ENCODE results near the gene AQP12A. TPM values are rescaled to one million over a fixed set of nuclear protein-coding genes. Genes with fewer than 3 reads are reported as not detected.

Gene AQP12A
- total and polyA plus RNA-seq, 11 donors, result not detected

DNA sequence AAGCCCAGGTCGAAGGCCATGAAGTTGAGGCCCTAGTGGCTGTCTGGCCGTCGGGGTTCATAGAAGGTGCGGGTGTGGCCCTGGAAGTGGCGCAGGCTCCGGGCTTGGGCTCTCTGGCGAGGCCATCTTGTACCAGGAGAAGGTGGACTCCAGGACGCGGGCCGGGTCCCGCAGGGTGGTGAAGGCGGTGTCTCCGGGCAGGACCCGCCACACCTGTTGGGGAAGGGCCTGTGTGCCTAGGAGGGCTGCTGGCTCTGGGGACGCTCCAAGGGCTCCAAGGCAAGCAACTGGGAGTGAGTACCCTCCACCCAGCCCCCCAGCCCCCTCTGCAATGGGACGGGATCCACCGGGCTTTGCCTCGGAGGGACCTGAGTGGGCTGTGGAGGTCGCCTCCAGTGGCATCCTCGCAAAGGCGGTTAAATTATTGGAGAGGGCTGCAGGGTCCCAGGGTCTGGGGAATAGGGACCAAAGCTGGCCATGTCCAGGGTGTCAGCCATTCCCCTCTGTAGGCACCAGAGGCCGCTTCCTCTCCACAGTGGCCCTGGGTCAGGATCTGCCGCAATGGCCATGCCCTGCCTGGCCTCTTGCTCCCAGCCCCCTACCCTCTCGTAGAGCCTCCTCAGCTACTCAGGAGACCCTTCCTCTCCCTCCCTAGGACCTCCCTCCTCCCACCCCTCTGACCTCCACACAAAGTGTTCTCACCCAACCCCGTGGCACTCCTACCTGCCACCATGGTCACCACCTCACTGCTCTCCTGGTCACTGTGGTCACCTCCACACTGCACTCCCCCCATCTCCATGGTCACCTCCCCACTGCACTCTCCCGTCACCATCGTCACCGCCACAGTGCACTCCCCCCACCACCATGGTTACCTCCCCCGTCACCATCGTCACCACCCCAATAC, 10.3 kb downstream of the AQP12A start:
- Histone ChIP-seq H3K4me1 (peaks cover 0 to 7% (median 0%) of the 10 kb centered on the region in 12 donors), H3K27ac (no peak overlapping the region), H3K4me3 (no peak overlapping the region), H3K36me3 (no peaks in the 10 kb centered on the region), H3K9me3 (no peaks in the 10 kb centered on the region), H3K27me3 (peaks cover 0 to 36% (median 0%) of the 10 kb centered on the region in 9 donors)
- no peak for ATAC-seq
- intact Hi-C loops (cut with DNase I), result loop anchor here in 9 of 10 donors (5.0 to 10.0 kb wide), 4 partner anchors 107 to 197 kb away; no protein-coding TSS in a partner anchor
- TF ChIP-seq, protein P1, sequence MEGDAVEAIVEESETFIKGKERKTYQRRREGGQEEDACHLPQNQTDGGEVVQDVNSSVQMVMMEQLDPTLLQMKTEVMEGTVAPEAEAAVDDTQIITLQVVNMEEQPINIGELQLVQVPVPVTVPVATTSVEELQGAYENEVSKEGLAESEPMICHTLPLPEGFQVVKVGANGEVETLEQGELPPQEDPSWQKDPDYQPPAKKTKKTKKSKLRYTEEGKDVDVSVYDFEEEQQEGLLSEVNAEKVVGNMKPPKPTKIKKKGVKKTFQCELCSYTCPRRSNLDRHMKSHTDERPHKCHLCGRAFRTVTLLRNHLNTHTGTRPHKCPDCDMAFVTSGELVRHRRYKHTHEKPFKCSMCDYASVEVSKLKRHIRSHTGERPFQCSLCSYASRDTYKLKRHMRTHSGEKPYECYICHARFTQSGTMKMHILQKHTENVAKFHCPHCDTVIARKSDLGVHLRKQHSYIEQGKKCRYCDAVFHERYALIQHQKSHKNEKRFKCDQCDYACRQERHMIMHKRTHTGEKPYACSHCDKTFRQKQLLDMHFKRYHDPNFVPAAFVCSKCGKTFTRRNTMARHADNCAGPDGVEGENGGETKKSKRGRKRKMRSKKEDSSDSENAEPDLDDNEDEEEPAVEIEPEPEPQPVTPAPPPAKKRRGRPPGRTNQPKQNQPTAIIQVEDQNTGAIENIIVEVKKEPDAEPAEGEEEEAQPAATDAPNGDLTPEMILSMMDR (IDR thresholded peaks at IDR 0.05), result no peak
- no peak for TF ChIP-seq POLR2A (IDR thresholded peaks at IDR 0.05)
- WGBS, 4 donors, result 88 to 90% (median 88%) methylated on average over 11 to 30 of the region's 30 CpGs
- DNase-seq, result peak in 3 of 5 donors; percentile 18 to 62 (median 20)

DNA sequence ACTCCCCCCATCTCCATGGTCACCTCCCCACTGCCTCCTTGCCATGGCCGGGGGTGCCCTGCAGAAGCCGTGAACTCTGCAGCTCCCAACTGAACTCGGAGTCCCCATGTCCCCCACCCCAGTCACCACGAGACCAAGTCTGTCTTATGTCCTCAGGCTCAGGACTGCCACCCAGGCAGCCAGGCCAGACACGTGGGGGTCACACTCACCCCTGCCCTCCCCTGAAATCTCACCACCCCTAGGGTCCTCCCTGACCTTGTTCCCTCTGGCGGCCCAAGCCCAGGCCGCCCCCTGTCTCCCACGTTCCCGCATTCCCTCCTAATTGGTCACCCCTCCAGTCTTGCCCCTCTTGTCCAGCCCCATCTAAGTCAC, 11.0 kb downstream of the AQP12A start:
- TF ChIP-seq, protein P1 (IDR thresholded peaks at IDR 0.05), result no peak
- no peak for TF ChIP-seq POLR2A (IDR thresholded peaks at IDR 0.05)
- intact Hi-C loops (cut with DNase I), result loop anchor here in 9 of 10 donors (5.0 to 10.0 kb wide), 4 partner anchors 108 to 198 kb away; no protein-coding TSS in a partner anchor

DNA sequence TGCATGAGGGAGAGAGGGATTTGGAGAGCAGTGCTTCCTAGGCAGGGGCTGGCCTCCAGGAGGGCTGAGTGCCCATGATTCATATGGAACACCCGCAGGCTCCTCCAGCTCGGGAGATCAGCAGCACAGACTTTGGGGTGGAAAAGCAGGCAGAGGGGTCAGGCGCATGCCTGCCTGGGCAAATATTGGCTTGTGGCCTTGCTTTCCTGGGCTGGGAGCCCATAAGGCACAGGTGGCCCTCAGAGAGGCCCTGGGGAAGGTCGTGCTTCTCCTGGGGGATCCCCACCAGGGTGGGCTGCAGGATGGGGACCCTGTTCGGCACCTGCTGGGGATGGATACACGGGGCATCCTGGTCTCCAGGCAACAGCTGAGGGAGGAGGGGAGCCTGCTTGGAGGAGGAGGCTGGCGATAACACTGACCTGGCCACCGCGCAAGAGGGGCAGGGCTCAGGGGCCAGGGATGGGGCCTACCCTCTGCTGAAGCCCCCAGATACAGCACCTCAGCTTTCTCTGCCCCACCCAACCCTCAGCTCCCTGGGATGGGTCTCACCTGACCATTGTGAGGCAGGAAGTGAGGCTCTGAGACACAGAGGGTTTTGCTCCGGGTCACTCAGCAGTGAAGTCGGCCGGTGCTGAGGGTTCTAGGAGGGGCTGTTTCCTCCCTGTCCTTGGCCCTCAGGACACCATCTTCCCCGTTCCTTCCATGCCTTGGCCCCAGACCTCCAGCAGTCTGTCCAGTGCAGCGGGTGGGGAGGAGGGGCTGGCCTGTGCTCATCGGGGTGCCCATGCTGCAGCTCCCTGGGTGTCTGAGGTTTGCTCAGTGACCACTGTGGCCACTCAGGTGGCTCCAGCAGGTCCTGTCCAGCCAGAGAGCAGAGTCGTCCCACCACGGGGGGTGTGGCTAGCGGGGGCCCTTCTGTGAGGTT, 12.0 kb downstream of the AQP12A start:
- ATAC-seq, result no peak

More for the DNA sequence above, 11.0 kb downstream of the AQP12A start:
- no peaks in the 10 kb centered on the region for H3K9me3 ChIP-seq
- H3K27me3 ChIP-seq, result peaks cover 0 to 38% (median 0%) of the 10 kb centered on the region in 9 donors
- no peak overlapping the region for H3K27ac ChIP-seq
- ATAC-seq (no peak), DNase-seq (peak in 2 of 5 donors; percentile 9 to 41)
- peaks cover 0 to 7% (median 0%) of the 10 kb centered on the region in 12 donors for H3K4me1 ChIP-seq
- no peak overlapping the region for H3K4me3 ChIP-seq
- H3K36me3 ChIP-seq, result no peaks in the 10 kb centered on the region
- 77 to 84% (median 81%) methylated on average over 9 of the region's 9 CpGs for WGBS, 4 donors

More for the DNA sequence above, 12.0 kb downstream of the AQP12A start:
- Histone ChIP-seq H3K36me3 (no peaks in the 10 kb centered on the region), H3K4me3 (no peak overlapping the region), H3K9me3 (no peaks in the 10 kb centered on the region), H3K27ac (no peak overlapping the region), H3K27me3 (peaks cover 0 to 43% (median 5%) of the 10 kb centered on the region in 9 donors), H3K4me1 (peaks cover 0 to 7% (median 0%) of the 10 kb centered on the region in 12 donors)
- intact Hi-C loops (cut with DNase I), result loop anchor here in 9 of 10 donors (5.0 to 10.0 kb wide), 4 partner anchors 109 to 199 kb away; no protein-coding TSS in a partner anchor
- 69 to 83% (median 75%) methylated on average over 17 to 18 of the region's 18 CpGs for WGBS, 4 donors
- peak in 3 of 5 donors; percentile 10 to 54 (median 19) for DNase-seq
- TF ChIP-seq, protein P1 (IDR thresholded peaks at IDR 0.05), result no peak
- no peak for TF ChIP-seq POLR2A (IDR thresholded peaks at IDR 0.05)

Measured in heart left ventricle (tissue), 16 donors.